ENCODE results near the gene FAM193B.

FAM193B gene

DNA sequence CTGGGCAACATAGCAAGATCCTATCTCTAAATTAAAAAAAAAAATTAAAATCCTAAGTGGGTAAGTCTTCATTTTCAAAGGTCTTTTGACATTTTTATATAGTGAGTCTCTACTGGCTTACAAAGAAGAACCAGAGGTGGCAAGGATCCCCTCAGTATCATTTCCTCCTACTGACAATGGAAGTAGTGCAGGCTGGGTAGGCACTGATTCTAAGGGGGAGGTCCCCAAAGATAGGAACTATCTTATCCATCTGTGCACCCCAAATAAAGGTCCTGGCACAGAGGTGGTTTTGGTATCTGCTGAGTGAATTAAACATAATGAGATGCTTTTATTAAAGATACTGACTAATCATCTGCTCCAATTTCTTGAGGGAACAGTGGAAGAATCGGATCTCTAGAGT, 4.2 kb downstream of the FAM193B start:
- Histone ChIP-seq H3K36me3 (replicated peaks; ENCODE audit: low read depth, low read length) (peaks cover 17% of the 10 kb centered on the region), H3K9ac (ENCODE audit: low read length) (no peak overlapping the region), H4K20me1 (ENCODE audit: insufficient read depth, low read length) (peaks cover 31% of the 10 kb centered on the region), H3K27ac (ENCODE audit: low read length) (no peak overlapping the region), H2AFZ (ENCODE audit: low read depth, low read length) (no peak overlapping the region), H3K9me3 (ENCODE audit: insufficient read depth, low read length) (no peaks in the 10 kb centered on the region), H3K4me3 (ENCODE audit: low read length) (no peak overlapping the region), H3K27me3 (ENCODE audit: low read depth, low read length) (no peaks in the 10 kb centered on the region), H3K4me2 (ENCODE audit: low read length) (no peak overlapping the region), H3K4me1 (ENCODE audit: low read length) (peaks cover 9% of the 10 kb centered on the region), H3K79me2 (ENCODE audit: low read length) (peaks cover 66% of the 10 kb centered on the region)
- TF ChIP-seq EZH2phosphoT487 (IDR thresholded peaks at IDR 0.05; ENCODE audit: low read depth) = no peak
- no peak for TF ChIP-seq CTCF (IDR thresholded peaks at IDR 0.05; ENCODE audit: low read depth, low read length)

GRCh38 chr5:177548495-177548894, 5.9 kb downstream of the FAM193B start:
- no peak overlapping the region for H3K4me2 ChIP-seq (ENCODE audit: low read length)
- no peak for TF ChIP-seq EZH2phosphoT487 (IDR thresholded peaks at IDR 0.05; ENCODE audit: low read depth)
- TF ChIP-seq CTCF (IDR thresholded peaks at IDR 0.05; ENCODE audit: low read depth, low read length) = no peak
- H4K20me1 ChIP-seq (ENCODE audit: insufficient read depth, low read length) = peaks cover 32% of the 10 kb centered on the region
- H3K4me1 ChIP-seq (ENCODE audit: low read length) = peaks cover 9% of the 10 kb centered on the region
- H3K79me2 ChIP-seq (ENCODE audit: low read length) = peaks cover 67% of the 10 kb centered on the region
- no peaks in the 10 kb centered on the region for H3K9me3 ChIP-seq (ENCODE audit: insufficient read depth, low read length)
- no peak overlapping the region for H3K9ac ChIP-seq (ENCODE audit: low read length)
- no peak overlapping the region for H2AFZ ChIP-seq (ENCODE audit: low read depth, low read length)
- no peak overlapping the region for H3K27ac ChIP-seq (ENCODE audit: low read length)
- H3K36me3 ChIP-seq (replicated peaks; ENCODE audit: low read depth, low read length) = peaks cover 17% of the 10 kb centered on the region
- no peaks in the 10 kb centered on the region for H3K27me3 ChIP-seq (ENCODE audit: low read depth, low read length)
- H3K4me3 ChIP-seq (ENCODE audit: low read length) = no peak overlapping the region

DNA sequence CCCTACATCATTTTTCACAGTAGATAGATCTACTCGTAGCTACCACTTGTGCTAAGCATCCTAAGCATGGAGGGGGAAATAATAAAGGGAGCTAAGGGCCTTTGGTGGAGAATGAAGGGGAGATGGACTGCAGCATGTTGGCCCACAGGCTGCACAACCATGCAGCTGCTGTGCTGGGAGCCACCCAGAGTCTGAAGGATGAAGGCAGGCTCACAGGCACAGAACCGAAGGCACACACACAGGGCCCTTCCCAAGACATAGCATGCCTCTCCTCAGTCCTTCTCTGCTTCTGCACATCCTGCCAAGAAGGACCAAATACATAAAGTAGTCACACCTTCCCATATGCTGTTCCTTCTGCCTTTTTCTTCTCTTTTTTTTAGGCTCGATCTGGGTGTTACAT, 6.6 kb downstream of the FAM193B start:
- H3K36me3 ChIP-seq (replicated peaks; ENCODE audit: low read depth, low read length) = peaks cover 18% of the 10 kb centered on the region
- peaks cover 2% of the 10 kb centered on the region; the same call in 1 of the 2 replicates for H3K4me1 ChIP-seq (ENCODE audit: low read length)
- no peak overlapping the region for H2AFZ ChIP-seq (ENCODE audit: low read depth, low read length)
- no peak overlapping the region for H3K9ac ChIP-seq (ENCODE audit: low read length)
- peaks cover 32% of the 10 kb centered on the region for H4K20me1 ChIP-seq (ENCODE audit: insufficient read depth, low read length)
- no peaks in the 10 kb centered on the region for H3K27me3 ChIP-seq (ENCODE audit: low read depth, low read length)
- no peak overlapping the region for H3K4me3 ChIP-seq (ENCODE audit: low read length)
- no peak overlapping the region for H3K27ac ChIP-seq (ENCODE audit: low read length)
- no peak overlapping the region for H3K4me2 ChIP-seq (ENCODE audit: low read length)
- H3K79me2 ChIP-seq (ENCODE audit: low read length) = peaks cover 67% of the 10 kb centered on the region
- TF ChIP-seq EZH2phosphoT487 (IDR thresholded peaks at IDR 0.05; ENCODE audit: low read depth) (no peak), CTCF (IDR thresholded peaks at IDR 0.05; ENCODE audit: low read depth, low read length) (no peak)
- no peaks in the 10 kb centered on the region for H3K9me3 ChIP-seq (ENCODE audit: insufficient read depth, low read length)

DNA sequence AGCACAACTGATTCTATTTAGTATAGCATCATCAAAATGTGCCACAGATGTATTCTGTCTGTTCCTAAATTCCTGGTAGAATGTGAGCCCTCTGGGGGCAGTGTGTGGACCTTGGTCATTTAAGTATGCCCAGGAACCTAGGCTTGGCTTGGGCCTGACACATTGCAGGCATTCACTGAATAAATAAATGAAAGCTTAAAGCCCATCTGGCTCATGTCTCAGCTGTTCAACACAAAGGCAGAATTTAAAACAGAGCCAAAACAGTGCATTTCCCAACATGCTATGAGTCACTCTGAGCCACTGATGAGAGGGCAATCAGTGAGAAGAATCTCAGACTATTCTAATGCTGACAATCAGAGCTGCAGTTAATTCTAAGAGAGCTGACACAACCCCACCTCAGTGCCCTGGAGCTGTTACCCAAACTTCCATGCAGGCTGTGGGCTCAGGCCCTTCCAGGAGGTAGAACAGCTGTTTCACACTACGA, 8.1 kb downstream of the FAM193B start:
- H3K4me1 ChIP-seq (ENCODE audit: low read length) = no peaks in the 10 kb centered on the region
- TF ChIP-seq EZH2phosphoT487 (IDR thresholded peaks at IDR 0.05; ENCODE audit: low read depth) = no peak
- TF ChIP-seq CTCF (IDR thresholded peaks at IDR 0.05; ENCODE audit: low read depth, low read length) = no peak
- no peak overlapping the region for H3K4me2 ChIP-seq (ENCODE audit: low read length)
- H3K36me3 ChIP-seq (replicated peaks; ENCODE audit: low read depth, low read length) = peaks cover 15% of the 10 kb centered on the region
- H2AFZ ChIP-seq (ENCODE audit: low read depth, low read length) = no peak overlapping the region
- no peaks in the 10 kb centered on the region for H3K9me3 ChIP-seq (ENCODE audit: insufficient read depth, low read length)
- H3K27me3 ChIP-seq (ENCODE audit: low read depth, low read length) = no peaks in the 10 kb centered on the region
- no peak overlapping the region for H3K9ac ChIP-seq (ENCODE audit: low read length)
- peaks cover 65% of the 10 kb centered on the region for H3K79me2 ChIP-seq (ENCODE audit: low read length)
- H3K4me3 ChIP-seq (ENCODE audit: low read length) = no peak overlapping the region
- H4K20me1 ChIP-seq (ENCODE audit: insufficient read depth, low read length) = peaks cover 43% of the 10 kb centered on the region
- H3K27ac ChIP-seq (ENCODE audit: low read length) = no peak overlapping the region
